GM12874 (cell line): ENCODE data around the gene LMBR1L.

Source experiments
- CTCF ChIP-seq: IDR thresholded peaks from 2 replicates; pipeline ENCODE4 v1.5.1; 2011; ENCODE audit warnings: low read depth, mild to moderate bottlenecking, control low read depth, low read length, moderate library complexity; ENCODE audit not compliant: insufficient read depth

LMBR1L gene

GRCh38 chr12:49129332-49130150 is 18.9 kb upstream of the LMBR1L start:
- TF ChIP-seq CTCF: no peak

GRCh38 chr12:49126852-49127763 is 16.5 kb upstream of the LMBR1L start:
- no peak for TF ChIP-seq CTCF

- TF ChIP-seq CTCF: no peak
Observed at GRCh38 chr12:49121047-49121696, 10.5 kb upstream of the LMBR1L start.

GRCh38 chr12:49111206-49111605 is 559 bp upstream of the LMBR1L start:
- no peak for TF ChIP-seq CTCF

- no peak for TF ChIP-seq CTCF
Observed at GRCh38 chr12:49109641-49110463, 795 bp downstream of the LMBR1L start.

GRCh38 chr12:49108958-49109404 is 1.7 kb downstream of the LMBR1L start:
- TF ChIP-seq CTCF: no peak
